ENCODE results near the gene ARPC2. TPM values are rescaled to one million over a fixed set of nuclear protein-coding genes. Genes with fewer than 3 reads are reported as not detected.

The ARPC2 gene
- total and polyA plus RNA-seq, 2 of the 13 experiments (the other 11 are each of a cell fraction or from before 2014, with no cell fraction given): 168 to 303 TPM

GRCh38 chr2:218217360-218218267 lies 625 bp downstream of the ARPC2 start (continued):
- TF ChIP-seq ZNF253 (CRISPR knock-in tag; IDR thresholded peaks at IDR 0.05; ENCODE audit: borderline replicate concordance): 0 out of 2 replicates have a peak, but pooled peaks have one; percentile 20
- peak; percentile 57; the same call in 1 of the 2 replicates for TF ChIP-seq ZNF772 (CRISPR knock-in tag; IDR thresholded peaks at IDR 0.05)
- 0 out of 2 replicates have a peak, but pooled peaks have one; percentile 7 for TF ChIP-seq ARID5B (CRISPR knock-in tag; IDR thresholded peaks at IDR 0.05)
- 0 out of 2 replicates have a peak, but pooled peaks have one; percentile 17 for TF ChIP-seq FOXC1 (CRISPR knock-in tag; IDR thresholded peaks at IDR 0.05; ENCODE audit: borderline replicate concordance)
- no peak for TF ChIP-seq SSRP1 (CRISPR knock-in tag; IDR thresholded peaks at IDR 0.05)
- 0 out of 2 replicates have a peak, but pooled peaks have one; percentile 38 for TF ChIP-seq NFE2L1 (CRISPR knock-in tag; IDR thresholded peaks at IDR 0.05; ENCODE audit: borderline replicate concordance)
- TF ChIP-seq RBFOX2 (IDR thresholded peaks at IDR 0.05; ENCODE audit: low read depth, low read length): peak; percentile 84
- no peak for TF ChIP-seq ZNF382 (CRISPR knock-in tag; IDR thresholded peaks at IDR 0.05; ENCODE audit: borderline replicate concordance)
- 0 out of 2 replicates have a peak, but pooled peaks have one; percentile 6 for TF ChIP-seq IKZF5 (CRISPR knock-in tag; IDR thresholded peaks at IDR 0.05)
- 0 out of 2 replicates have a peak, but pooled peaks have one; percentile 46 for TF ChIP-seq HBP1 (CRISPR knock-in tag; IDR thresholded peaks at IDR 0.05; ENCODE audit: low read depth)
- TF ChIP-seq ZBED4 (CRISPR knock-in tag; IDR thresholded peaks at IDR 0.05; ENCODE audit: borderline replicate concordance): no peak
- peak; percentile 34; the same call in 1 of the 2 replicates for TF ChIP-seq SAP130 (CRISPR knock-in tag; IDR thresholded peaks at IDR 0.05; ENCODE audit: low read depth)
- peak; percentile 50; the same call in 1 of the 2 replicates for TF ChIP-seq ZNF468 (CRISPR knock-in tag; IDR thresholded peaks at IDR 0.05)
- TF ChIP-seq ZNF317 (CRISPR knock-in tag; IDR thresholded peaks at IDR 0.05): peak; percentile 3; the same call in 1 of the 2 replicates
- TF ChIP-seq ZBTB46 (CRISPR knock-in tag; IDR thresholded peaks at IDR 0.05; ENCODE audit: borderline replicate concordance): no peak
